DOHH2 (cell line): Measurements from ENCODE around the gene LARP1B.
A peak's percentile ranks its signal among the peaks of the same experiment; 100 is the strongest.

Source experiments
- H3F3A ChIP-seq: fragments of 200-600 bp; sonication (generic), shearing (Covaris generic); 2 replicates; pipeline ENCODE4 v1.6.0; 2016; ENCODE audit warnings: antibody characterized with exemption, mild to moderate bottlenecking; ENCODE audit not compliant: control insufficient read depth, insufficient read depth
- H3K27ac ChIP-seq: fragments of 200-600 bp; sonication (generic); 2 replicates; pipeline ENCODE4 v1.5.1; 2014; ENCODE audit warnings: low read depth, mild to moderate bottlenecking, low read length, moderate library complexity
- H3K27me3 ChIP-seq: fragments of 200-600 bp; sonication (generic); 2 replicates; pipeline ENCODE4 v1.6.1; 2014; ENCODE audit warnings: mild to moderate bottlenecking, low read length, mixed read lengths; ENCODE audit not compliant: control insufficient read depth
- H3K36me3 ChIP-seq: fragments of 200-600 bp; sonication (generic); 2 replicates; pipeline ENCODE4 v1.6.1; 2014; ENCODE audit warnings: mild to moderate bottlenecking, low read length, moderate library complexity, mixed read lengths; ENCODE audit not compliant: control insufficient read depth
- H3K4me1 ChIP-seq: fragments of 200-600 bp; sonication (generic); 2 replicates; pipeline ENCODE4 v1.6.1; 2014; ENCODE audit warnings: mild to moderate bottlenecking, low read length, mixed read lengths; ENCODE audit not compliant: control insufficient read depth
- H3K4me2 ChIP-seq: fragments of 200-600 bp; sonication (generic); 2 replicates; pipeline ENCODE4 v1.6.0; 2014; ENCODE audit warnings: mild to moderate bottlenecking, low read length, moderate library complexity
- H3K4me3 ChIP-seq: fragments of 200-600 bp; sonication (generic); 2 replicates; pipeline ENCODE4 v1.5.1; 2014; ENCODE audit warnings: mild to moderate bottlenecking, low read length, mixed read lengths
- H3K79me2 ChIP-seq: fragments of 200-600 bp; sonication (generic); 2 replicates; pipeline ENCODE4 v1.6.1; 2014; ENCODE audit warnings: mild to moderate bottlenecking, low read length, mixed read lengths; ENCODE audit not compliant: control insufficient read depth
- H3K9me2 ChIP-seq: fragments of 200-600 bp; sonication (generic); replicated peaks from 2 replicates; pipeline ENCODE4 v1.6.1; 2014; ENCODE audit warnings: mild to moderate bottlenecking, low read length, mixed read lengths; ENCODE audit not compliant: control insufficient read depth
- H3K9me3 ChIP-seq: fragments of 200-600 bp; sonication (generic); 2 replicates; pipeline ENCODE4 v1.6.1; 2014; ENCODE audit warnings: antibody characterized with exemption, low read length, mixed read lengths; ENCODE audit not compliant: control insufficient read depth, insufficient read depth
- H4K20me1 ChIP-seq: fragments of 200-600 bp; sonication (generic); 2 replicates; pipeline ENCODE4 v1.6.0; 2014; ENCODE audit warnings: low read depth, mild to moderate bottlenecking, antibody characterized with exemption, low read length, moderate library complexity; ENCODE audit not compliant: control insufficient read depth, insufficient read depth
- EZH2phosphoT487 ChIP-seq: fragments of 200-600 bp; sonication (generic); IDR thresholded peaks from 2 replicates; pipeline ENCODE4 v1.6.1; 2017; ENCODE audit warnings: borderline replicate concordance, mild to moderate bottlenecking, antibody characterized with exemption, low read length, moderate library complexity, mixed read lengths
- TF ChIP-seq, protein P1 (sequence below): fragments of 200-600 bp; sonication (generic); IDR thresholded peaks from one replicate; pipeline ENCODE4 v1.5.1; 2014; ENCODE audit warnings: antibody characterized with exemption, mild to moderate bottlenecking, low read depth, low read length; ENCODE audit not compliant: poor library complexity, severe bottlenecking

The LARP1B gene

DNA sequence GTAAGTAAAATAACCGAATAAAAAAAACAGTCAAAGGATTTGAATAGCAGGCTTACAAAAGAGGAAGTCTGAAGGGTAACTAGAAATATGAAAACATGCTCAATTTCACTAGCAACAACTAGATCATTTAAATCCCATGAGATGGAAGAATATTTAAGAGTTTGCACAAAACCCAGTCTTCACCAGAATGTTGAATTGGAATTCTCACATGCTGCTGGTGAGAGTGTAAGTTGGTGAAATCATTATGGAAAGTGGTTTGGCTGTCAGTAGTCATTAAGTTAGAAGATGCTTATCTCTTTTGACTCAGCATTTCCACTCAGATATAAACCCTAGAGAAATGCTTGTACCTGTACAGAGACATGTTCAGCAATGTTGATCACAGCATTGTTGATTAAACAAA lies 116.4 kb downstream of the LARP1B start:
- H3K79me2 ChIP-seq = no peaks in the 10 kb centered on the region
- no peaks in the 10 kb centered on the region for H3K9me3 ChIP-seq
- H3K27ac ChIP-seq = no peak overlapping the region
- no peak overlapping the region for H3K4me2 ChIP-seq
- no peaks in the 10 kb centered on the region for H3K27me3 ChIP-seq
- no peak overlapping the region for H3K4me3 ChIP-seq
- no peaks in the 10 kb centered on the region for H3F3A ChIP-seq
- H4K20me1 ChIP-seq = no peaks in the 10 kb centered on the region
- no peaks in the 10 kb centered on the region for H3K36me3 ChIP-seq
- H3K9me2 ChIP-seq = no peaks in the 10 kb centered on the region
- TF ChIP-seq, protein P1, sequence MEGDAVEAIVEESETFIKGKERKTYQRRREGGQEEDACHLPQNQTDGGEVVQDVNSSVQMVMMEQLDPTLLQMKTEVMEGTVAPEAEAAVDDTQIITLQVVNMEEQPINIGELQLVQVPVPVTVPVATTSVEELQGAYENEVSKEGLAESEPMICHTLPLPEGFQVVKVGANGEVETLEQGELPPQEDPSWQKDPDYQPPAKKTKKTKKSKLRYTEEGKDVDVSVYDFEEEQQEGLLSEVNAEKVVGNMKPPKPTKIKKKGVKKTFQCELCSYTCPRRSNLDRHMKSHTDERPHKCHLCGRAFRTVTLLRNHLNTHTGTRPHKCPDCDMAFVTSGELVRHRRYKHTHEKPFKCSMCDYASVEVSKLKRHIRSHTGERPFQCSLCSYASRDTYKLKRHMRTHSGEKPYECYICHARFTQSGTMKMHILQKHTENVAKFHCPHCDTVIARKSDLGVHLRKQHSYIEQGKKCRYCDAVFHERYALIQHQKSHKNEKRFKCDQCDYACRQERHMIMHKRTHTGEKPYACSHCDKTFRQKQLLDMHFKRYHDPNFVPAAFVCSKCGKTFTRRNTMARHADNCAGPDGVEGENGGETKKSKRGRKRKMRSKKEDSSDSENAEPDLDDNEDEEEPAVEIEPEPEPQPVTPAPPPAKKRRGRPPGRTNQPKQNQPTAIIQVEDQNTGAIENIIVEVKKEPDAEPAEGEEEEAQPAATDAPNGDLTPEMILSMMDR = no peak
- no peak for TF ChIP-seq EZH2phosphoT487
- H3K4me1 ChIP-seq = peaks cover 9% of the 10 kb centered on the region

DNA sequence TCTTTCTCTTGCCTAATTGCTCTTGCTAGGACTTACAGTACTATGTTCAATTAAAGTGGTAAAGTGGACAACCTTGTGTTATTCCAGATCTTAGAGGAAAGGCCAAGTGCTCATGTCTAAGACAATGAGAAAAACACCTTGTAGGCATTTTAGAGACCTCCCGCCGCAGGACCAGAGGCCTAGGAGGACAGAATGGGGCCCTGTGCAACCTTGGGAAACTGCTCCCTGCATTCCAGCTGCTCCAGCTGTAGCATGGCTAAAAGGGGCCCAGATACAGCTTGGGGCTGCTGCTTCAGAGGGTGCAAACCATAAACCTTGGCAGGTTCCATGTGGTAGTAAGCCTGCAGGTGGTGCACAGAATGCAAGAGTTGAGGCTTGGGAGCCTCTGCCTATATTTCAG lies 125.5 kb downstream of the LARP1B start:
- Histone ChIP-seq H3K4me1 (no peaks in the 10 kb centered on the region), H3K9me2 (no peaks in the 10 kb centered on the region), H3K27ac (no peak overlapping the region), H3K9me3 (no peaks in the 10 kb centered on the region), H3K27me3 (no peaks in the 10 kb centered on the region), H4K20me1 (no peaks in the 10 kb centered on the region), H3K4me3 (no peak overlapping the region), H3K4me2 (no peak overlapping the region), H3K79me2 (no peaks in the 10 kb centered on the region), H3F3A (no peaks in the 10 kb centered on the region), H3K36me3 (no peaks in the 10 kb centered on the region)
- TF ChIP-seq EZH2phosphoT487 = no peak
- TF ChIP-seq, protein P1 = no peak

DNA sequence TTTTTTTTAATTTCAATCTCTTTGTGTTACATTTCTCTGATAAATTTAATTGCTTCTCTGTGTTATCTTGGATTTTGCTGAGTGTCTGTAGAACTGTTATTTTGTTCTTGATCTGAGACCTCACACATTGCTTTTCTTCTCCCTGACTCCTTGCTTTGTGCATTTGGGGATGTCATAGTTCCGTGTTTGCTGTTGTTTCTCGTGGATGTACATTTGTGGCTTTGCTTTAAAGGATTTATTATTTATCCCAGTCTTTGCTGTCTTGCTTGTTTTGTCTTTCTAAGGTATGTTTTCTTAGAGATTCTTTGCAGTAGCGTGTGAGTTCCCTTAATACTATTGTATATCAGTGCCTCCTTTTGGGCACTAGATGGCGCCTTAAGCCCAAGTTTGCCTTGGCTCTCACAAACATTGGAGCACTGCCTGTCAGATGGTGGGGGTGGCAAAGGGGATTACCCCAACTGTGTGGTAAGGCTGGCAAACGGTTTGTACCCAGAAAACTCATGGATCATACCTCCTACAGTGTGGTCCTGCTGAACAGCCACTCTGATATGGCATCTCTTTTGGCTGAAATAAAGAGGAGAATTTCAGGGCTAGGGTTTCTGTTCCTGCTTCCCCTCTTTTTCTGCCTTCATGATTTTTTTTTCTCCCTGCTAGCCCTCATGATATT lies 130.1 kb downstream of the LARP1B start:
- Histone ChIP-seq H3K4me3 (no peak overlapping the region), H3K4me2 (no peak overlapping the region), H3K79me2 (no peaks in the 10 kb centered on the region), H3K27ac (no peak overlapping the region), H3K9me3 (no peaks in the 10 kb centered on the region), H3F3A (no peaks in the 10 kb centered on the region), H3K27me3 (no peaks in the 10 kb centered on the region), H4K20me1 (no peaks in the 10 kb centered on the region), H3K36me3 (no peaks in the 10 kb centered on the region), H3K4me1 (no peaks in the 10 kb centered on the region), H3K9me2 (no peaks in the 10 kb centered on the region)
- TF ChIP-seq EZH2phosphoT487 = no peak
- TF ChIP-seq, protein P1 = peak; percentile 95
